NB4 (cell line): Measurements from ENCODE around the gene VIPR2.

ENCODE experiments used
- CTCF ChIP-seq: IDR thresholded peaks from one replicate; pipeline ENCODE4 v1.5.1; 2012; ENCODE audit warnings: low read depth, low read length
- POLR2A ChIP-seq: IDR thresholded peaks from 2 replicates; pipeline ENCODE4 v1.6.1; 2011; ENCODE audit warnings: mild to moderate bottlenecking; ENCODE audit not compliant: insufficient read length; ENCODE audit errors: extremely low read depth
- TF ChIP-seq, protein P1 (sequence below): IDR thresholded peaks from 2 replicates; pipeline ENCODE4 v1.6.1; 2011; ENCODE audit warnings: low read depth, low read length

DNA sequence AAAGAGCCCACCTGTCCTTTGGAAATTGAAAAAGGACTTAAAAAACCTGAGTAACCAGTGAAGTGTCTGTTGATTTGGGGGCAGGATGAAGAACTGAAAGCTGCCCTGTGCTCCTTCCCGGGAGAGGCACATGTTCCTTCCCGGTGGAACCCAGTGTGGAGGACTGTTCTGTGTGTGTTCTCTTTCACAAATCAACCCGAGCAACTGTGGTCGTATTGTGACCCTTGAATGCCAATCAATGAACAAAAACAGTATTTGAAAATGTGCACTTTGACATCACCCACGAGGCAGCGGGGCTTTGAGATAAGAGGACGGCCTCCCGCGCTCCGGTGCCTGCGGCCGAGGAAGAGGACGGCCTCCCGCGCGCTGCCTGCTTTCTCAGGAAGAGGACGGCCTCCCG is 139.0 kb downstream of the VIPR2 start:
- no peak for TF ChIP-seq CTCF
- TF ChIP-seq, protein P1, sequence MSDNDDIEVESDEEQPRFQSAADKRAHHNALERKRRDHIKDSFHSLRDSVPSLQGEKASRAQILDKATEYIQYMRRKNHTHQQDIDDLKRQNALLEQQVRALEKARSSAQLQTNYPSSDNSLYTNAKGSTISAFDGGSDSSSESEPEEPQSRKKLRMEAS, result no peak
- TF ChIP-seq POLR2A, result no peak
